IMR-90 (cell line): ENCODE data around the gene PLEKHF1. TPM values are rescaled to one million over a fixed set of nuclear protein-coding genes. Genes with fewer than 3 reads are reported as not detected.

Experiments used
- ATAC-seq: fragments of 200-7000 bp; cut with Tn5 transposase; 2 replicates; pipeline ENCODE4 v1.9.1; 2020; ENCODE audit warnings: low read depth, mild to moderate bottlenecking, moderate library complexity
- BruUV-seq: library from RNA; stranded (reverse); fragments of 400-500 nt; replicated peaks from 2 replicates; lab custom pipeline; 2021; lab: Mats Ljungman, UMichigan
- CTCF ChIA-PET: fragments of 300-600 bp; formaldehyde crosslinking; extraction: SDS; loops from one replicate; lab custom pipeline; 2021; ENCODE audit warnings: antibody characterized with exemption; lab: Yijun Ruan, JAX
- POLR2A ChIA-PET: fragments of 300-600 bp; sonication (Branson Sonifier 250); formaldehyde crosslinking; loops from one replicate; lab custom pipeline; 2022; ENCODE audit warnings: antibody characterized with exemption; ENCODE audit not compliant: unreplicated experiment; lab: Charles Lee
- DNase-seq: peaks from one replicate; pipeline ENCODE4 v3.0.0; 2013
- H2AFZ ChIP-seq: replicated peaks from 2 replicates; pipeline ENCODE3; 2013; ENCODE audit warnings: low read length, mild to moderate bottlenecking; ENCODE audit not compliant: poor library complexity
- H2AK5ac ChIP-seq: 2 replicates; pipeline ENCODE4 v1.6.1; 2013; ENCODE audit warnings: low read depth, low read length, inconsistent platforms
- H2AK9ac ChIP-seq: replicated peaks from 2 replicates; pipeline ENCODE3; 2013; ENCODE audit warnings: mild to moderate bottlenecking, low read depth, low read length, moderate library complexity; ENCODE audit not compliant: poor library complexity
- H2BK120ac ChIP-seq: 2 replicates; pipeline ENCODE4 v1.6.1; 2013; ENCODE audit warnings: low read depth, low read length, inconsistent platforms
- H2BK15ac ChIP-seq: 3 replicates; pipeline ENCODE4 v1.6.1; 2013; ENCODE audit warnings: low read depth, low read length, inconsistent platforms
- H2BK20ac ChIP-seq: 2 replicates; pipeline ENCODE4 v1.6.1; 2013; ENCODE audit warnings: low read depth, mild to moderate bottlenecking, inconsistent platforms, low read length, moderate library complexity
- H2BK5ac ChIP-seq: 2 replicates; pipeline ENCODE4 v1.6.1; 2013; ENCODE audit warnings: mild to moderate bottlenecking, low read depth, low read length, inconsistent platforms; ENCODE audit not compliant: poor library complexity, severe bottlenecking
- H3K14ac ChIP-seq: replicated peaks from 2 replicates; pipeline ENCODE4 v1.6.1; 2013; ENCODE audit warnings: low read depth, low read length, inconsistent platforms
- H3K18ac ChIP-seq: 2 replicates; pipeline ENCODE4 v1.6.1; 2013; ENCODE audit warnings: low read depth, low read length, control low read depth
- H3K23ac ChIP-seq: 2 replicates; pipeline ENCODE4 v1.6.1; 2013; ENCODE audit warnings: low read depth, low read length, inconsistent platforms
- H3K27ac ChIP-seq: 2 replicates; pipeline ENCODE4 v1.5.1; 2013; ENCODE audit warnings: mild to moderate bottlenecking, control low read depth, low read length; ENCODE audit not compliant: insufficient read depth
- H3K27me3 ChIP-seq: 2 replicates; pipeline ENCODE4 v1.6.1; 2013; ENCODE audit warnings: low read length; ENCODE audit not compliant: control insufficient read depth, insufficient read depth
- H3K36me3 ChIP-seq: 2 replicates; pipeline ENCODE4 v1.6.1; 2013; ENCODE audit warnings: low read length, mixed read lengths; ENCODE audit not compliant: control insufficient read depth, insufficient read depth
- H3K4ac ChIP-seq: 2 replicates; pipeline ENCODE4 v1.6.1; 2013; ENCODE audit warnings: low read depth, low read length, inconsistent platforms
- H3K4me1 ChIP-seq: 2 replicates; pipeline ENCODE4 v1.6.1; 2013; ENCODE audit warnings: low read length, mixed read lengths; ENCODE audit not compliant: control insufficient read depth, insufficient read depth
- H3K4me2 ChIP-seq: 2 replicates; pipeline ENCODE4 v1.6.1; 2013; ENCODE audit warnings: low read depth, mild to moderate bottlenecking, control low read depth, low read length, moderate library complexity
- H3K4me3 ChIP-seq: 2 replicates; pipeline ENCODE4 v1.5.1; 2013; ENCODE audit warnings: low read depth, mild to moderate bottlenecking, control low read depth, low read length, moderate library complexity; ENCODE audit not compliant: insufficient read depth
- H3K56ac ChIP-seq: 2 replicates; pipeline ENCODE4 v1.6.1; 2013; ENCODE audit warnings: low read length, inconsistent platforms; ENCODE audit not compliant: insufficient read depth; ENCODE audit errors: extremely low read depth
- H3K79me1 ChIP-seq, 2 experiments: 2 replicates each; pipeline ENCODE4 v1.6.1; 2013; ENCODE audit warnings: low read length in 2 of 2, inconsistent platforms in 1 of 2, low read depth in 1 of 2
- H3K9ac ChIP-seq: 2 replicates; pipeline ENCODE4 v1.6.1; 2013; ENCODE audit warnings: low read depth, low read length, control low read depth
- H3K9me1 ChIP-seq: 2 replicates; pipeline ENCODE4 v1.6.1; 2013; ENCODE audit warnings: low read length, inconsistent platforms; ENCODE audit not compliant: insufficient read depth
- H3K9me3 ChIP-seq: 2 replicates; pipeline ENCODE4 v1.6.1; 2013; ENCODE audit warnings: low read length; ENCODE audit not compliant: control insufficient read depth, insufficient read depth
- H4K20me1 ChIP-seq: 2 replicates; pipeline ENCODE4 v1.6.1; 2013; ENCODE audit warnings: low read length, inconsistent platforms; ENCODE audit not compliant: insufficient read depth
- H4K5ac ChIP-seq: 2 replicates; pipeline ENCODE4 v1.6.1; 2013; ENCODE audit warnings: mild to moderate bottlenecking, low read depth, low read length, control low read depth
- H4K8ac ChIP-seq, 2 experiments: 2 replicates each; pipeline ENCODE4 v1.6.1; 2013; ENCODE audit warnings: low read depth in 2 of 2, low read length in 2 of 2, control low read depth in 1 of 2, inconsistent platforms in 1 of 2
- H4K91ac ChIP-seq: 2 replicates; pipeline ENCODE4 v1.6.1; 2013; ENCODE audit warnings: low read depth, low read length, inconsistent platforms; ENCODE audit not compliant: insufficient read depth
- CHD1 ChIP-seq: IDR thresholded peaks from 2 replicates; pipeline ENCODE4 v1.6.1; 2012; ENCODE audit warnings: low read depth, low read length, improper control_type of control experiment
- FOS ChIP-seq: fragments of 150-350 bp; IDR thresholded peaks from 2 replicates; pipeline ENCODE4 v1.6.1; 2016; ENCODE audit warnings: low read depth, low read length
- MAFK ChIP-seq: IDR thresholded peaks from 2 replicates; pipeline ENCODE4 v1.6.1; 2012; ENCODE audit warnings: low read depth, low read length, improper control_type of control experiment
- MAZ ChIP-seq: IDR thresholded peaks from 2 replicates; pipeline ENCODE4 v1.6.1; 2012; ENCODE audit warnings: low read depth, mild to moderate bottlenecking, low read length, improper control_type of control experiment, moderate library complexity, borderline replicate concordance
- MXI1 ChIP-seq: IDR thresholded peaks from 2 replicates; pipeline ENCODE4 v1.6.1; 2012; ENCODE audit warnings: low read depth, mild to moderate bottlenecking, low read length, moderate library complexity, borderline replicate concordance
- NFE2L2 ChIP-seq: fragments of 150-350 bp; IDR thresholded peaks from 2 replicates; pipeline ENCODE4 v1.6.1; 2016; ENCODE audit warnings: low read depth, mild to moderate bottlenecking, low read length
- POLR2A ChIP-seq: IDR thresholded peaks from 2 replicates; pipeline ENCODE4 v1.6.1; 2012; ENCODE audit warnings: mild to moderate bottlenecking, low read depth, low read length
- RAD21 ChIP-seq: IDR thresholded peaks from 2 replicates; pipeline ENCODE4 v1.6.1; 2012; ENCODE audit warnings: low read length, improper control_type of control experiment
- RCOR1 ChIP-seq: IDR thresholded peaks from 2 replicates; pipeline ENCODE4 v1.6.1; 2012; ENCODE audit warnings: mild to moderate bottlenecking, low read length, improper control_type of control experiment; ENCODE audit not compliant: insufficient replicate concordance
- RFX5 ChIP-seq: IDR thresholded peaks from 2 replicates; pipeline ENCODE4 v1.8.0; 2012; ENCODE audit warnings: low read depth, mild to moderate bottlenecking, low read length, moderate library complexity
- SMC3 ChIP-seq: fragments of 150-350 bp; IDR thresholded peaks from 2 replicates; pipeline ENCODE4 v1.6.1; 2016; ENCODE audit warnings: low read depth, mild to moderate bottlenecking, antibody characterized with exemption, low read length, moderate library complexity
- WGBS, 2 experiments: methylation state at CpG; one replicate each; pipeline versions ENCODE4 v1.1.5 to v1.1.7; 2013; ENCODE audit warnings: missing lambda C conversion rate in 2 of 2; ENCODE audit not compliant: insufficient read length in 1 of 2; ENCODE audit errors: extremely low coverage in 2 of 2; 5-methylcytosine and 5-hydroxymethylcytosine counted together
- dilution Hi-C: fragments of 300-500 bp; cut with HindIII; formaldehyde crosslinking; loops from one replicate; pipeline ENCODE4 v1.14.3; 2018; ENCODE audit warnings: low sequenced_read_pairs; ENCODE audit not compliant: unreplicated experiment
- in situ Hi-C: fragments of 300-500 bp; cut with MboI; formaldehyde crosslinking; loops from 3 replicates; pipeline ENCODE4 v1.14.3; 2019; ENCODE audit warnings: low sequenced_read_pairs, inconsistent platforms, mixed read lengths
- intact Hi-C: fragments of 100-400 bp; cut with micrococcal nuclease; formaldehyde crosslinking; loops from 2 replicates; pipeline ENCODE4 v1.10.0; 2022
- polyA plus RNA-seq, 3 experiments: library from polyadenylated mRNA; depleted of rRNA; stranded (reverse); fragments of >200 nt; gene quantifications; 2 replicates each; pipeline ENCODE4 v1.2.3, GENCODE V29; 2012; ENCODE audit warnings: low replicate concordance in 1 of 3
- total RNA-seq: library from RNA; depleted of rRNA; stranded (reverse); fragments of >200 nt; gene quantifications from 2 replicates; pipeline ENCODE4 v1.2.3, GENCODE V29; 2012
- TF ChIP-seq, protein P1 (sequence below): fragments of 150-350 bp; IDR thresholded peaks from 2 replicates; pipeline ENCODE4 v1.6.1; 2016; ENCODE audit warnings: low read depth, mild to moderate bottlenecking, low read length, moderate library complexity, borderline replicate concordance

PLEKHF1 gene
- total and polyA plus RNA-seq, 2 of the 4 experiments (the other 2 are of a cell fraction): 5.0 to 6.6 TPM

DNA sequence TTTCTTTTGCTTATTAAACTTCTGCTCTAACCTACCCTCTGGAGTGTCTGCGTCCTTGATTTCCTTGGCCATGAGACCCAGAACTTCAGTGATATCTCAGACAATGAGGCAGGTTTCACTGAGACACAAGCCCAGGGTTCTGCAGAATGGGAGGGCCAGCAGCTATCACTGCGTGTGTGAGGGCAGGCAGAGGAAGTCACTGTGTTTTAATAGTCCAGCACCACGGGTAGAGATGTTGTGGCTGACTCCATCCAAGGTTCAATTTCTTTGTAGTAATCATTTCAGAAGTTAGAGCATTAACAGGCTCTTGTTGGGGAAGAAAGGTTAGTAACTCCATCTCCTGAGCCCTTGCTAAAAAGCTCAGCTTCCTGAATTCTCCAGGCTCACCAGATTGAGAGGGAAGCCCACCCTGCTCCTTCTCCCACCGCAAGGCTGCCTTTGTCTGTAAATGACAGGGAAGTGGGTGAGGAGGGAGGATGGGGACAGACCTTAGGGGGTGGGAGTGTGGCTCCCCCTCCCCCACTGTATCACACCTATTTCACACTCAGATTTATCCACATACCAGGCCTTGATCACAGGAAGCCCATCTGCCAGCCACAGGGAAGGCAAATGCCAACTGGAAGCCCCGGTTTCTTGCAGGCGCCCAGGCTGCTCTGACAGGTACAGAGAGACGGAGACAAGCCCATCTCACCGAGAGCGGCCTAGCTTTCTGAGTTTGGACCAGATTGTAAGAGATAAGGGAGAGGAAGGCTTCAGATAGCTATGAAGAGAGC lies 47.7 kb downstream of the PLEKHF1 start:
- Histone ChIP-seq H2BK20ac (no peak overlapping the region), H3K23ac (no peak overlapping the region), H2AFZ (no peak overlapping the region), H4K8ac (no peak overlapping the region), H3K56ac (no peak overlapping the region), H3K4ac (no peak overlapping the region), H2BK15ac (no peak overlapping the region), H3K4me3 (no peak overlapping the region), H3K4me2 (no peak overlapping the region), H2BK5ac (no peak overlapping the region), H3K27ac (no peak overlapping the region), H2AK9ac (no peak overlapping the region), H3K79me1 (peaks cover 27 to 65% of the 10 kb centered on the region in 2 experiments), H2BK120ac (no peak overlapping the region), H3K27me3 (no peaks in the 10 kb centered on the region), H3K9me1 (no peaks in the 10 kb centered on the region; the same call in 1 of the 2 replicates), H4K20me1 (peaks cover 4% of the 10 kb centered on the region), H3K9me3 (no peaks in the 10 kb centered on the region), H2AK5ac (no peak overlapping the region), H3K36me3 (peaks cover 5% of the 10 kb centered on the region), H4K91ac (no peak overlapping the region), H3K14ac (no peak overlapping the region), H3K18ac (no peak overlapping the region), H4K5ac (no peak overlapping the region), H3K4me1 (peaks cover 6% of the 10 kb centered on the region), H3K9ac (no peak overlapping the region)
- no TSS peak for BruUV-seq
- in situ Hi-C loops: no loop called here
- no peak for DNase-seq
- no peak for ATAC-seq
- POLR2A ChIA-PET: no interaction called here
- dilution Hi-C loops: no loop called here
- intact Hi-C loops: no loop called here
- 60% methylated on average over 1 of the region's 9 CpGs; no CpG with 5 or more reads in 1 of the 2 experiments for WGBS, 2 experiments
- CTCF ChIA-PET: no interaction called here
- no peak for TF ChIP-seq POLR2A
- TF ChIP-seq RAD21: no peak
- no peak for TF ChIP-seq RFX5
- TF ChIP-seq MAZ: no peak
- TF ChIP-seq FOS: no peak
- no peak for TF ChIP-seq MXI1
- TF ChIP-seq MAFK: no peak
- no peak for TF ChIP-seq CHD1
- TF ChIP-seq, protein P1, sequence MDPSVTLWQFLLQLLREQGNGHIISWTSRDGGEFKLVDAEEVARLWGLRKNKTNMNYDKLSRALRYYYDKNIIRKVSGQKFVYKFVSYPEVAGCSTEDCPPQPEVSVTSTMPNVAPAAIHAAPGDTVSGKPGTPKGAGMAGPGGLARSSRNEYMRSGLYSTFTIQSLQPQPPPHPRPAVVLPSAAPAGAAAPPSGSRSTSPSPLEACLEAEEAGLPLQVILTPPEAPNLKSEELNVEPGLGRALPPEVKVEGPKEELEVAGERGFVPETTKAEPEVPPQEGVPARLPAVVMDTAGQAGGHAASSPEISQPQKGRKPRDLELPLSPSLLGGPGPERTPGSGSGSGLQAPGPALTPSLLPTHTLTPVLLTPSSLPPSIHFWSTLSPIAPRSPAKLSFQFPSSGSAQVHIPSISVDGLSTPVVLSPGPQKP: no peak
- no peak for TF ChIP-seq RCOR1
- TF ChIP-seq NFE2L2: no peak
- TF ChIP-seq SMC3: no peak
